DOHH2 (cell line): ENCODE measurements around the gene BTNL2.

Experiments used
- CTCF ChIP-seq: fragments of 200-600 bp; sonication (generic); IDR thresholded peaks from one replicate; pipeline ENCODE4 v1.5.1; 2014; ENCODE audit warnings: antibody characterized with exemption, mild to moderate bottlenecking, low read depth, low read length; ENCODE audit not compliant: poor library complexity, severe bottlenecking
- EZH2phosphoT487 ChIP-seq: fragments of 200-600 bp; sonication (generic); IDR thresholded peaks from 2 replicates; pipeline ENCODE4 v1.6.1; 2017; ENCODE audit warnings: borderline replicate concordance, mild to moderate bottlenecking, antibody characterized with exemption, low read length, moderate library complexity, mixed read lengths

DNA sequence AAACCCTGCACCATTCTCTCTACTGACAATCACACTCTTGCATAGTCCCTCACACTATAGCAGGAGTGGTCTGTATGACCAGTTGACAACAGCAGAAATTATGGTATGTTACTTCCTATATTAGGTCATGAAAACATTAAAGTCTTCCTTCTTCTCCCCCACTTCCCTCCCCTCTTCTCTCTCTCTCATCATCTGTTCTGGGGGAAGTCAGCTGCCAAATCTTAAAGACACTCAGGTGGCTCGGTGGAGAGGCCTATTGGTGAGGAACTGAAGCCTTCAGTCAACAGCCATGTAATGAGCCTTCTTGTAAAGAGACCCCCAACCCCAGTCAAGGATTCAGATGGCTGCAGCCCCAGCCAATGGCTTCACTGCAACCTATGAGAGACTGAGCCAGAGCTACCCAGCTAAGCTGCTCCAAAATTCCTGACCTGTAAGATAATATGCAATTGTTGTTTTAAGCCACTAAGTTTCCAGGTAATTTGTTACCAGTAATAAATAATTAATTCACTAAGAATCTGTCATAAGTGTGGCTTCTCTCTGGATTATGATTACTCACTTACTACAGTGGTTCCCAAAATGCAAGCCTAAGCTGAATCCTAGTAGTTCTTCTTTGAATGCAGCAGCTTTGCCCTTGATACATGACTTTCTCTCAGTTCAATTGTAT is 24.1 kb downstream of the BTNL2 start:
- TF ChIP-seq CTCF (no peak), EZH2phosphoT487 (no peak)
